ENCODE data around the gene MYF5. TPM values are rescaled to one million over a fixed set of nuclear protein-coding genes. Genes with fewer than 3 reads are reported as not detected.

The MYF5 gene
- total and polyA plus RNA-seq, 2 of the 4 experiments (the other 2 are of a cell fraction), result not detected

DNA sequence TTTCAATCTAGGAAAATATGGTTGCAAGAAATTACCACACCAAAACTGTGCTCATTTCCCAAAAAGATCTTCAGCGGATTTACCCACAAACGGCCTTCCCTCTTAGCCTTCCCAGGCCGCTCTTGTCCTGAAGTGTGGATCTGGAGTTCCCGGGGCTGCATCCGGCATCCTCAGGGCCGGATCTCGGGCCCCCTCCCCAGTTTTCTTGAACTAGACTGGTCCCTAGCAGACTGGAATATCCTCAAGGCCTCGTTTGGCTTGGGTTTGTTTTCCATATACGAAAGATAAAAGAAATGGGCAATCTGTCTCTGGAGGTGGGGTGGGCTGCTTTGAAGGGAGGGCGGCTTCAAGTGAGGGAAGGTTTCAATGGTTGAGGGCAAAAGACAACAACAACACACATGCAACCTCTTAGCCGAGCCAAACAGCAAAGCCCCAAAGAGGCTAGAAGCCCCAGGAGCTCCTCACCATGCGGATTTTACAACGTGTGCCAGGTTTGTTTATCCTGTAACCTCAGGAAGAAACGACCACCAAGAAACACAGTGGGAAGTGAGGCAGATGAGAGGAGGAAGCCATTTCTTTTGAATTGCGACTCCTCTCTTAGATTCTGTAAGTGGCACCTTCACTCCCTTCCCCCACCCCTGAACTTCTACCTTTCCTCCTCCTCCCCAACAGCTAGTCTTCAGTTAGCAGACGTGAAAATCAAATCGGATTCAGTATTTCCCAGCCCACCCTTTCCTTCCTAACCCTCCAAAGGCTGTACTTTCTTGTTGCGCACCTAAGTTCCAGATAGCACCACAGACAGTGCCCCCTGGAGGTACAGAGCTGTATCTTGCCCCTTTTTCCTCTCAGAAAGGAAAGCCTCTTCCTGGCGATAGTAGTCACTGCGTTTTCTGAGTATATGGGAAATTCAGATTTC, 6.6 kb upstream of the MYF5 start (continued):
- no peak for TF ChIP-seq RAD21 (IDR thresholded peaks at IDR 0.05; ENCODE audit: low read length)

DNA sequence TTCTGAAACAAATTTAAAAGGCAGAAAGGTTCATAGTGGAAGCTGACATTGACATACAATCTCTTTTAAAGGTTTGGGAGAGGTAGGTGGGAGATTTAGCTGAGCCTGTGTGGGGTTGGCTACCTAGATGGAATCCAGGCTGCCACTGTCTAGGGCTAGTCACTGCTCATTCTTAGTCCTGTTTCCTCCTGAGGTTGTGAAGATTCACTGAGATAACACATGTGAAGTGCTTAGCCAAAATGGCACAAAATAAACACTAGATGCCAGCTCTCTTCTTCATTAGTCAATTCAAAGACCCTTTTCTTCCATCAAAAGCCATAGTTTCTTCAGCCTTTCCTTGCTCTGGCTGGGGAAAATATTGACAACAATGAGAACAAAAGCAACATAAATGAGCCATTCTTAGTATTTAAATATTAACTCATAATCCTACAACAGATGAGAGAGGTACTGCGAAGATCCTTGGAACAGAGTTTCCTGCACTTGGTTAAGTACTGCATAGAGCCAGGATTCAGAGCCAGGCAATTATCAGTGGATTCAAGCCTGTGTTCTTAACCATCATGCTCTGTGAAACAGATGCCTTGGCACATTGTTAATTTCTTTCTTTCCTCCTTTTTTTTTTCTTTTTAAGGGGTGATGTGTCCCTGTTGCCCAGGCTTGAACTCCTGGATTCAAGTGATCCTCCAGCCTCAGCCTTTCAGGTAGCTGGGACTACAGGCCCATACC, 5.8 kb upstream of the MYF5 start:
- Histone ChIP-seq H4K5ac (ENCODE audit: low read depth, low read length) (no peak overlapping the region), H3K36me3 (ENCODE audit: control insufficient read depth, insufficient read depth, low read length) (no peaks in the 10 kb centered on the region), H2BK15ac (ENCODE audit: low read depth, low read length) (no peak overlapping the region), H2BK120ac (ENCODE audit: low read depth, low read length) (no peak overlapping the region), H4K20me1 (ENCODE audit: insufficient read depth, low read length) (no peaks in the 10 kb centered on the region), H3K4me1 (ENCODE audit: control insufficient read depth, insufficient read depth, low read length) (no peaks in the 10 kb centered on the region), H2AFZ (replicated peaks; ENCODE audit: low read length, poor library complexity) (no peak overlapping the region), H2BK20ac (ENCODE audit: low read depth, low read length) (no peak overlapping the region; the same call in 1 of the 2 replicates), H3K9me3 (ENCODE audit: control insufficient read depth, insufficient read depth, low read length) (no peaks in the 10 kb centered on the region), H3K23ac (ENCODE audit: low read depth, low read length) (no peak overlapping the region), H2AK5ac (ENCODE audit: low read depth, low read length) (no peak overlapping the region), H3K27ac (ENCODE audit: insufficient read depth, low read length) (no peak overlapping the region), H4K91ac (ENCODE audit: insufficient read depth, low read depth, low read length) (no peak overlapping the region), H2BK5ac (ENCODE audit: low read depth, low read length, poor library complexity, severe bottlenecking) (no peak overlapping the region), H3K4ac (ENCODE audit: low read depth, low read length) (no peak overlapping the region), H3K14ac (replicated peaks; ENCODE audit: low read depth, low read length) (no peak overlapping the region), H3K18ac (ENCODE audit: low read depth, low read length) (no peak overlapping the region), H3K4me3 (ENCODE audit: insufficient read depth, low read depth, low read length) (no peak overlapping the region), H2AK9ac (replicated peaks; ENCODE audit: low read depth, low read length, poor library complexity) (no peak overlapping the region), H4K8ac (ENCODE audit: low read depth in 2 of 2, low read length in 2 of 2) (no peak overlapping the region), H3K79me1 (ENCODE audit: low read depth in 1 of 2, low read length in 2 of 2) (no peaks in the 10 kb centered on the region), H3K27me3 (ENCODE audit: control insufficient read depth, insufficient read depth, low read length) (no peaks in the 10 kb centered on the region), H3K56ac (ENCODE audit: extremely low read depth, insufficient read depth, low read length) (no peak overlapping the region), H3K9me1 (ENCODE audit: insufficient read depth, low read length) (no peaks in the 10 kb centered on the region), H3K4me2 (ENCODE audit: low read depth, low read length) (no peak overlapping the region), H3K9ac (ENCODE audit: low read depth, low read length) (no peak overlapping the region)
- in situ Hi-C loops (cut with MboI; ENCODE audit: low sequenced_read_pairs) (no loop called here), dilution Hi-C loops (cut with HindIII; ENCODE audit: low sequenced_read_pairs, unreplicated experiment) (no loop called here), intact Hi-C loops (cut with micrococcal nuclease) (no loop called here)
- BruUV-seq (replicated peaks), result no TSS peak
- no peak for ATAC-seq (ENCODE audit: low read depth)
- no peak for DNase-seq
- POLR2A ChIA-PET (ENCODE audit: unreplicated experiment), result interaction anchor here (0.6 kb wide), 1 partner anchor 38 kb away, joined by 3 read pairs; no protein-coding TSS in a partner anchor
- no CpG with 5 or more reads among the region's 1 CpG for WGBS, 2 experiments (ENCODE audit: extremely low coverage in 2 of 2, insufficient read length in 1 of 2)
- CTCF ChIA-PET, result no interaction called here
- TF ChIP-seq MXI1 (IDR thresholded peaks at IDR 0.05; ENCODE audit: borderline replicate concordance, low read depth, low read length) (no peak), MAZ (IDR thresholded peaks at IDR 0.05; ENCODE audit: borderline replicate concordance, low read depth, low read length) (no peak), BHLHE40 (IDR thresholded peaks at IDR 0.05; ENCODE audit: low read depth, low read length) (no peak), MAFK (IDR thresholded peaks at IDR 0.05; ENCODE audit: low read depth, low read length) (no peak), SMC3 (IDR thresholded peaks at IDR 0.05; ENCODE audit: low read depth, low read length) (no peak), CHD1 (IDR thresholded peaks at IDR 0.05; ENCODE audit: low read depth, low read length) (no peak), NFE2L2 (IDR thresholded peaks at IDR 0.05; ENCODE audit: low read depth, low read length) (no peak), FOS (IDR thresholded peaks at IDR 0.05; ENCODE audit: low read depth, low read length) (no peak), RCOR1 (IDR thresholded peaks at IDR 0.05; ENCODE audit: insufficient replicate concordance, low read length) (no peak)
- TF ChIP-seq, protein P1, sequence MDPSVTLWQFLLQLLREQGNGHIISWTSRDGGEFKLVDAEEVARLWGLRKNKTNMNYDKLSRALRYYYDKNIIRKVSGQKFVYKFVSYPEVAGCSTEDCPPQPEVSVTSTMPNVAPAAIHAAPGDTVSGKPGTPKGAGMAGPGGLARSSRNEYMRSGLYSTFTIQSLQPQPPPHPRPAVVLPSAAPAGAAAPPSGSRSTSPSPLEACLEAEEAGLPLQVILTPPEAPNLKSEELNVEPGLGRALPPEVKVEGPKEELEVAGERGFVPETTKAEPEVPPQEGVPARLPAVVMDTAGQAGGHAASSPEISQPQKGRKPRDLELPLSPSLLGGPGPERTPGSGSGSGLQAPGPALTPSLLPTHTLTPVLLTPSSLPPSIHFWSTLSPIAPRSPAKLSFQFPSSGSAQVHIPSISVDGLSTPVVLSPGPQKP (IDR thresholded peaks at IDR 0.05; ENCODE audit: borderline replicate concordance, low read depth, low read length), result no peak
- TF ChIP-seq, protein P2, sequence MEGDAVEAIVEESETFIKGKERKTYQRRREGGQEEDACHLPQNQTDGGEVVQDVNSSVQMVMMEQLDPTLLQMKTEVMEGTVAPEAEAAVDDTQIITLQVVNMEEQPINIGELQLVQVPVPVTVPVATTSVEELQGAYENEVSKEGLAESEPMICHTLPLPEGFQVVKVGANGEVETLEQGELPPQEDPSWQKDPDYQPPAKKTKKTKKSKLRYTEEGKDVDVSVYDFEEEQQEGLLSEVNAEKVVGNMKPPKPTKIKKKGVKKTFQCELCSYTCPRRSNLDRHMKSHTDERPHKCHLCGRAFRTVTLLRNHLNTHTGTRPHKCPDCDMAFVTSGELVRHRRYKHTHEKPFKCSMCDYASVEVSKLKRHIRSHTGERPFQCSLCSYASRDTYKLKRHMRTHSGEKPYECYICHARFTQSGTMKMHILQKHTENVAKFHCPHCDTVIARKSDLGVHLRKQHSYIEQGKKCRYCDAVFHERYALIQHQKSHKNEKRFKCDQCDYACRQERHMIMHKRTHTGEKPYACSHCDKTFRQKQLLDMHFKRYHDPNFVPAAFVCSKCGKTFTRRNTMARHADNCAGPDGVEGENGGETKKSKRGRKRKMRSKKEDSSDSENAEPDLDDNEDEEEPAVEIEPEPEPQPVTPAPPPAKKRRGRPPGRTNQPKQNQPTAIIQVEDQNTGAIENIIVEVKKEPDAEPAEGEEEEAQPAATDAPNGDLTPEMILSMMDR (conservative IDR thresholded peaks at IDR 0.05; ENCODE audit: low read depth, low read length), result no peak
